ENCODE measurements around the gene AOAH.

The AOAH gene

GRCh38 chr7:36599645-36600313, 124.5 kb downstream of the AOAH start:
- DNase-seq: no peak

DNA sequence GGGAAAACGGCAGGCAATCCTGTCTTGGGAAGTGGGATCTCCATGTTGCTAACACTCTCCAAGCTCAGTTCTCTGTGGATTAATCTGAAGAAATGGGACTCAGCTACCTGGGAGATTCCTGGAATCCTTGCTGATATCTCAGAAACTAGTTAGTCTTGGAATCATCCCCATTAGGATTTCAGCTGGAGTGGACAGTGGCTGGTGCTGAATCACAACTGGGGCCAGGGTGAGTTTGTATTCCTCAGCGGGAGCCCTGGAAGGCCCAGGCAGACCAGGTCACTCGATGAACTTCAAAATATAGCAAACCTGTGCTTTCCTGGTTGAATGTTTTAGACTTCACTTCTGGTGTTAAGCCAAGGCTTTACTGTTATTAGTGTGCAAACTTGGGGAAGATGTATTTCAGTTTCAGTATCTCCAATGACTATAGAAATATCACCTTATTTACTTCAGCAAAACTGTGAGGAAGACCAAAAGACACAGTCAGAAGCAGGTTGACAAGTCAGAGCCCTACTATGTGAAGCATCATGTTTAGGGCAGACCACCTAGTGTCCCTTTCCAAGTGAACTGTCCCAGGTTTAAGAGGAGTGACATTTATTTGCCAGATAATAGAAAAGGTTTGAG, 126.1 kb downstream of the AOAH start:
- no peak for DNase-seq

DNA sequence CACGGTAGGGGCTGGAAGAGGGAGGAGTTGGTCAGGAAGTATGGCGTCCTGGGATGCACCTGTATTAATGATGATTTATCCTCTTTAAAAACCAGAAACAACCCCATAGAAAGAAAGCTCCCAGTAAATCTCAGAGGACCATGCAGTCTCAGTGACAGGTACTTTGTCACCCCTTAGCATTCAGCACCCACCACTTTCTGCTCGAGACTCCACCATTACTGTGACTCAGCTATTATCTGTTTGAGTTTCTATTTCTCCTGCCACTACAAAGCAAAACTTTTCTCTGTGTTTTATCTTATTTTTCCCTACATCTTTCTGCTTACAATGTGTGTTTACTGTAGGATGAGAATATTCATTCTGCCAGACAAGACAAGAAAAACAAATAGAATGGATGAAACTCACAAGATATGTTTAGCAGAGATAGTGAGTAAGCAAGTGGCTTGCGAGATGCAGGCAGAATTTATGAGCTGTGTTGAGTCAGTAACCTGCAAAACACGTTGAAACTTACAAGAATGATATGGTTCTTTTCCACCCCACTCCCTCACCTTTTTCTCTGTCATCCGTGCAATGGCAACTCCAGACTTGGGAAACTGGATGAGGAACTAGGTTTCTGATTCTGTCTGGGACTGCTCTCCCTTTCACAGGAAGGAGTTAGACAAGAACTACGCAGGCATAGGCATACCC, 127.1 kb downstream of the AOAH start:
- DNase-seq: no peak

GRCh38 chr7:36594445-36594844, 129.8 kb downstream of the AOAH start:
- DNase-seq: no peak

- no peak for DNase-seq
Observed at GRCh38 chr7:36591636-36592035, 132.7 kb downstream of the AOAH start.

- no peak for DNase-seq
Observed at GRCh38 chr7:36589391-36589790, 134.9 kb downstream of the AOAH start.

GRCh38 chr7:36583318-36583717, 141.0 kb downstream of the AOAH start:
- DNase-seq: no peak

- no peak for DNase-seq
Observed at GRCh38 chr7:36575832-36576231, 148.5 kb downstream of the AOAH start.

- no peak for DNase-seq
Observed at GRCh38 chr7:36573066-36573465, 151.2 kb downstream of the AOAH start.

DNA sequence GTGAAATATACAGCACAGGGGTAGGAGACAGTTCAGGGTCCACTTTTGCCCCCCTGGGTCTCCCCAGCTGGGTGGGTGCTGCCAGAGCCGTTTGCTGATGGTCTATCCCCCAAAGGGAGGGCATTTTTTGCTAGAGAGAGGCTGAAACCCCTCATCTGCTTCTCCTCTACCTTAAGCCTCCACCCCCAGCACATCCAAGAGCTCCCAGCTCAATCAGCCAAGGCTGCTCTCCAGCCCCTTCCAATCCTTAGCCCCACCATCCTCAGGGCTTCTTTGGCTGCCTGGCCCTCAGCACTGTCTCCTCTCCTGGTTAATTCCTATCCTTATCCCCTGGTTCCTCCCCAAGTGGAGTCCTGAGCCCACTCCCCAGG, 153.1 kb downstream of the AOAH start:
- no peak for DNase-seq

- peak; percentile 7 for DNase-seq
Observed at GRCh38 chr7:36570528-36571189, 153.6 kb downstream of the AOAH start.

GRCh38 chr7:36568452-36568849, 155.8 kb downstream of the AOAH start:
- no peak for DNase-seq

DNA sequence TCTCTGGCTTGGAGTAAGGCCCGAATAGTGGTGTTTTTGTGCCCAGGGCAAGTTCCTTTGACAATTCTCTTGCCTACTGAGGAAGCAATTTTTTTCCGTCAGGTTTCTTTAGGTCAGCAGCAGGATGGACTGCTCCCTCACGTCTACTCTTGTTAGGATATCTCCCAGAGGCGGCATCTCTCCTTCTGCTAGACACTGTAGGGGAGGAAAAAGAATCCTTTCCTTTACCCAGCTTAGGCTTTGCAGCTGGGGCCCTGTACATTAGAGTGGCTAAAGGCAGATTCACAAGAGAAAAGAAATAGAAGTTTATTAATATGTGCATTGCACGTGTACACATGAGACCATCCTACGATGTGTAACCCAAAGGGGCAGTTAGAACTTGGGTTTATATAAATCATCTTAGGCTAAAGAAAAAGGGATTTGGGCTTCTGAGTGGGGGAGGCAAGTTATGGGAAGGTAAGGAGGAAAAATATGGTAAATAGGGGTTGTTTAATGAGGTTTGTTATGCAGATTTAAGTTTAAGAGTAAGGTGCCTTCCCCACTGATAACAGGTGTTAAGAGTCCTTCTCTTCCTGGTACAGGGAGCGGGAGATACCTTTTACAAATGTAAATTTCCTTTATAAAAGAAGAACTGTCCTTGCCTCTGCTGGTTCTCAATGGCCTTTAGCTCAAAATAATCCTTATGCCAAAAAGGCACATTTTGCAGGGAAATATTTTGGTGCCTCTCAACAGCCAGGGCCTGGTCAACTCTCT, 156.4 kb downstream of the AOAH start:
- no peak for DNase-seq

- no peak for DNase-seq
Observed at GRCh38 chr7:36565792-36566356, 158.4 kb downstream of the AOAH start.

- DNase-seq: no peak
Observed at GRCh38 chr7:36564489-36564888, 159.8 kb downstream of the AOAH start.

DNA sequence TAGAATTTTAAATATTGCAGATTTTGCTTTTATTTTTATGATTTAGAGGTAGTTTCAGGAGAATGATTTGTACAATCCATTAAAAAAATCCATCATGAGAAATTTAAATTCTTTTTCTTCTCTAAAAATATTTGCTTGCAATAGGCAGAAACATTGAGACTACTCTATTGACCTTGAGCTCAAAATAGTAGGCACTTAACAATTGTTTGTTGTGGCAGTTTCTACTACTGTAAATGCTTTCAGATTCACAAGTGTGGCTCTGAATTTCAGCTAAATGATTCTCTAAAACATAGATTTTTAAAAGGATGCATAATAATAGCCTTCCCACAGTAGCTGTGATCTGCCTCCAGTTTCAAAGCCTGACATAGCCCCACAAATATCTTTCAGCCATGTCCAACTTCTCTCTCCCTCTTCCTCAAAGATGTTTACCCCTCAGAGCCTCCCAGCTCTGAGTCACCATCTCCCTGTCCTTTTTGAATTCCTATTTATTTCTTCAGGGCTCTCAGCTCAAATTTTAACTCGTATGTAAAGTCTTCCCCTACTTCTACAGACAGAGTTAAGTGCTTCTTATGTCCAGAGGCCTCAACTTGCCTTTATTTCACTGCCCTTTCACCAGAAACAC, 160.5 kb downstream of the AOAH start:
- DNase-seq: no peak

- DNase-seq: no peak
Observed at GRCh38 chr7:36562121-36562520, 162.2 kb downstream of the AOAH start.

DNA sequence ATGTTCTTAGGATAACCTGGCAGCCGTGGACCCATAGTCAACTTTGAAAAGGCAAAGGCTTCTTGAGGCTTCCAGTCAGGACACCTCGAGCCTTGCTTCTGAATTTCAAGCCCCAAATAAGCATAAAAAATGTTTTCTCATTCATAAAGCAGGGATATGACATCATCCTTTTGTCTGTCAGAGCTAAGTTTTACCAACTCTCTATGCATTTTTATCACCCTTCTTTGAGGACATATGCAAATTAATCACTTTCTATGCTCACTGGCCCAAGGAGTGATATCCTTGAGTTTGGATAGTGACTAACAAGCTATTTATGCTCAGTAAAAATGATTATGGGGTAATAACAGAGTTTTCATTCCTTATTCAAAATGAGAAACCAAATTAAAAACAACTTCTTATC, 175.3 kb downstream of the AOAH start:
- no peak for DNase-seq

GRCh38 chr7:36547416-36547815, 176.9 kb downstream of the AOAH start:
- DNase-seq: no peak

- no peak for DNase-seq
Observed at GRCh38 chr7:36546331-36546730, 178.0 kb downstream of the AOAH start.

GRCh38 chr7:36545291-36545690, 179.0 kb downstream of the AOAH start:
- DNase-seq: no peak

GRCh38 chr7:36538126-36538525, 186.2 kb downstream of the AOAH start:
- DNase-seq: no peak

Data from CD4-positive, alpha-beta T cell treated with Interleukin-10 for 1 hour (primary cell).